OCI-LY3 (cell line): Measurements from ENCODE around the gene LRP11.

Source experiments
- EZH2phosphoT487 ChIP-seq: fragments of 200-600 bp; shearing (Covaris generic); IDR thresholded peaks from 2 replicates; pipeline ENCODE4 v1.6.1; 2018; ENCODE audit warnings: antibody characterized with exemption, mixed run types, low read depth
- TF ChIP-seq, protein P1 (sequence below): fragments of 200-600, 300-600 bp; sonication (generic); IDR thresholded peaks from 2 replicates; pipeline ENCODE4 v1.5.1; 2014; ENCODE audit warnings: antibody characterized with exemption, low read length, low read depth

DNA sequence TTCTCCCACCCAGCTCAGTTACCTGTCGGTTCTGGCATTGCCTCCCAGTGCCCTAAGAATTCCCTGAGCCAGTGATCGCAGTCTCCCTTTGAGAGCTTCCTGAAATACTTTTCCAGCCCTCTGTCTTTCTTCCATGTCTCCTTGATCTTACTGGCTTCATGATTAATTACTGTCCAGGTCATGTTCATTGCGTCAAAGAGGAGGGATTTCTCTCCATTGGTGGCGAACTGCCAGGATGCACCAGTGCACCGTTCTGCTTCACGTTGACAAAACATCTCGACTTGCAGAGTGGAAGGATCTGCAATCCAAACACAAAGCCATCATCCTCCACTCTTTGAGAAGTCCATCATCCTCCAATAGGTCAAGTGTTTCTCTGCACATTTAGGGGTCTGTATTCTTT, 25.2 kb upstream of the LRP11 start:
- TF ChIP-seq, protein P1, sequence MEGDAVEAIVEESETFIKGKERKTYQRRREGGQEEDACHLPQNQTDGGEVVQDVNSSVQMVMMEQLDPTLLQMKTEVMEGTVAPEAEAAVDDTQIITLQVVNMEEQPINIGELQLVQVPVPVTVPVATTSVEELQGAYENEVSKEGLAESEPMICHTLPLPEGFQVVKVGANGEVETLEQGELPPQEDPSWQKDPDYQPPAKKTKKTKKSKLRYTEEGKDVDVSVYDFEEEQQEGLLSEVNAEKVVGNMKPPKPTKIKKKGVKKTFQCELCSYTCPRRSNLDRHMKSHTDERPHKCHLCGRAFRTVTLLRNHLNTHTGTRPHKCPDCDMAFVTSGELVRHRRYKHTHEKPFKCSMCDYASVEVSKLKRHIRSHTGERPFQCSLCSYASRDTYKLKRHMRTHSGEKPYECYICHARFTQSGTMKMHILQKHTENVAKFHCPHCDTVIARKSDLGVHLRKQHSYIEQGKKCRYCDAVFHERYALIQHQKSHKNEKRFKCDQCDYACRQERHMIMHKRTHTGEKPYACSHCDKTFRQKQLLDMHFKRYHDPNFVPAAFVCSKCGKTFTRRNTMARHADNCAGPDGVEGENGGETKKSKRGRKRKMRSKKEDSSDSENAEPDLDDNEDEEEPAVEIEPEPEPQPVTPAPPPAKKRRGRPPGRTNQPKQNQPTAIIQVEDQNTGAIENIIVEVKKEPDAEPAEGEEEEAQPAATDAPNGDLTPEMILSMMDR = no peak
- TF ChIP-seq EZH2phosphoT487 = no peak
